CD4-positive, alpha-beta memory T cell (primary cell): ENCODE data around the gene MORN1. TPM values are rescaled to one million over a fixed set of nuclear protein-coding genes. Genes with fewer than 3 reads are reported as not detected.
"Not testable (repeated sequence)": the region's sequence is repeated elsewhere in the genome, so short reads cannot be mapped to it uniquely, and the experiment has no call there.

Source experiments
- CTCF ChIA-PET: fragments of 350-600 bp; sonication (Branson Sonifier 250); formaldehyde crosslinking; loops from one replicate; lab custom pipeline; 2021; ENCODE audit warnings: inconsistent platforms; ENCODE audit not compliant: partially characterized antibody; lab: Charles Lee
- POLR2A ChIA-PET: fragments of 350-600 bp; sonication (Branson Sonifier 250); formaldehyde crosslinking; loops from one replicate; lab custom pipeline; 2021; ENCODE audit not compliant: partially characterized antibody; lab: Charles Lee
- DNase-seq, 5 donors: peaks; one replicate each; pipeline versions ENCODE4 v3.0.0 to v3.0.0-alpha.2; 2020 to 2022; ENCODE audit warnings: mixed read lengths in 1 of 5
- H3K27ac ChIP-seq: one replicate; pipeline ENCODE4 v1.7.0; 2013; ENCODE audit warnings: low read depth, low read length
- H3K27me3 ChIP-seq: 2 replicates; pipeline ENCODE4 v1.7.0; 2013; ENCODE audit warnings: mild to moderate bottlenecking, low read length, moderate library complexity; ENCODE audit not compliant: insufficient read depth
- H3K36me3 ChIP-seq: 2 replicates; pipeline ENCODE4 v1.7.0; 2013; ENCODE audit warnings: mild to moderate bottlenecking, low read length, moderate library complexity; ENCODE audit not compliant: insufficient read depth
- H3K4me1 ChIP-seq: 2 replicates; pipeline ENCODE4 v1.7.0; 2013; ENCODE audit warnings: mild to moderate bottlenecking, low read length, moderate library complexity; ENCODE audit not compliant: insufficient read depth
- H3K4me3 ChIP-seq, 2 donors: one replicate each; pipeline ENCODE4 v1.7.0; 2013; ENCODE audit warnings: low read length in 2 of 2, mild to moderate bottlenecking in 1 of 2
- H3K9me3 ChIP-seq, 2 donors: one replicate each; pipeline ENCODE4 v1.7.0; 2013; ENCODE audit warnings: low read length in 2 of 2, control low read depth in 1 of 2; ENCODE audit not compliant: control insufficient read depth in 1 of 2
- H3K27ac Mint-ChIP-seq, 7 donors: one replicate each; pipeline ENCODE4 v1.8.0; 2020 to 2021; ENCODE audit warnings: mixed read lengths in 7 of 7, mild to moderate bottlenecking in 6 of 7, inconsistent platforms in 3 of 7, moderate library complexity in 3 of 7
- H3K27me3 Mint-ChIP-seq, 2 donors: one replicate each; pipeline ENCODE4 v1.8.0; 2020 to 2021; ENCODE audit warnings: mixed read lengths in 2 of 2
- H3K36me3 Mint-ChIP-seq, 2 donors: one replicate each; pipeline ENCODE4 v1.8.0; 2020 to 2021; ENCODE audit warnings: mixed read lengths in 2 of 2, inconsistent platforms in 1 of 2, mild to moderate bottlenecking in 1 of 2
- H3K4me1 Mint-ChIP-seq, 4 donors: one replicate each; pipeline ENCODE4 v1.8.0; 2020 to 2021; ENCODE audit warnings: mixed read lengths in 4 of 4, mild to moderate bottlenecking in 1 of 4
- H3K4me3 Mint-ChIP-seq, 8 donors: one replicate each; pipeline ENCODE4 v1.8.0; 2020 to 2021; ENCODE audit warnings: mixed read lengths in 8 of 8, mild to moderate bottlenecking in 7 of 8, moderate library complexity in 6 of 8, inconsistent platforms in 3 of 8
- H3K9me3 Mint-ChIP-seq, 8 donors: one replicate each; pipeline ENCODE4 v1.8.0; 2020 to 2021; ENCODE audit warnings: mixed read lengths in 8 of 8, mild to moderate bottlenecking in 5 of 8, inconsistent platforms in 3 of 8, moderate library complexity in 1 of 8
- intact Hi-C: fragments of 100-400 bp; cut with micrococcal nuclease; formaldehyde crosslinking; loops from one replicate; pipeline ENCODE4 v1.15.1; 2023
- polyA plus RNA-seq, 2 donors: library from polyadenylated mRNA; unstranded; fragments of 300-500 nt; fragmentation: Illumina TruSeq; gene quantifications; one replicate each; pipeline ENCODE4 v1.2.3, GENCODE V29; 2021
- total RNA-seq, 2 experiments: library from RNA; stranded (reverse); gene quantifications; one replicate each; pipeline ENCODE4 v1.2.3, GENCODE V29; 2021

MORN1 gene
- total and polyA plus RNA-seq, 4 experiments from 2014 or later: 1.9 to 15.3 (median 7.4) TPM

- intact Hi-C loops: no loop called here
- no peaks in the 10 kb centered on the region for H3K27me3 Mint-ChIP-seq
- no peak overlapping the region for H3K4me3 Mint-ChIP-seq
- CTCF ChIA-PET: no interaction called here
- Histone ChIP-seq H3K9me3 (no peaks in the 10 kb centered on the region), H3K4me1 (no peaks in the 10 kb centered on the region), H3K4me3 (no peak overlapping the region), H3K27me3 (no peaks in the 10 kb centered on the region), H3K27ac (no peak overlapping the region), H3K36me3 (no peaks in the 10 kb centered on the region)
- H3K27ac Mint-ChIP-seq: no peak overlapping the region
- H3K9me3 Mint-ChIP-seq: peaks cover 0 to 3% (median 0%) of the 10 kb centered on the region in 8 donors
- POLR2A ChIA-PET: no interaction called here
- H3K36me3 Mint-ChIP-seq: no peaks in the 10 kb centered on the region
- no peak for DNase-seq
- H3K4me1 Mint-ChIP-seq: peaks cover 0 to 7% (median 1%) of the 10 kb centered on the region in 4 donors
Observed at GRCh38 chr1:2330035-2330434, 61.3 kb downstream of the MORN1 start.

DNA sequence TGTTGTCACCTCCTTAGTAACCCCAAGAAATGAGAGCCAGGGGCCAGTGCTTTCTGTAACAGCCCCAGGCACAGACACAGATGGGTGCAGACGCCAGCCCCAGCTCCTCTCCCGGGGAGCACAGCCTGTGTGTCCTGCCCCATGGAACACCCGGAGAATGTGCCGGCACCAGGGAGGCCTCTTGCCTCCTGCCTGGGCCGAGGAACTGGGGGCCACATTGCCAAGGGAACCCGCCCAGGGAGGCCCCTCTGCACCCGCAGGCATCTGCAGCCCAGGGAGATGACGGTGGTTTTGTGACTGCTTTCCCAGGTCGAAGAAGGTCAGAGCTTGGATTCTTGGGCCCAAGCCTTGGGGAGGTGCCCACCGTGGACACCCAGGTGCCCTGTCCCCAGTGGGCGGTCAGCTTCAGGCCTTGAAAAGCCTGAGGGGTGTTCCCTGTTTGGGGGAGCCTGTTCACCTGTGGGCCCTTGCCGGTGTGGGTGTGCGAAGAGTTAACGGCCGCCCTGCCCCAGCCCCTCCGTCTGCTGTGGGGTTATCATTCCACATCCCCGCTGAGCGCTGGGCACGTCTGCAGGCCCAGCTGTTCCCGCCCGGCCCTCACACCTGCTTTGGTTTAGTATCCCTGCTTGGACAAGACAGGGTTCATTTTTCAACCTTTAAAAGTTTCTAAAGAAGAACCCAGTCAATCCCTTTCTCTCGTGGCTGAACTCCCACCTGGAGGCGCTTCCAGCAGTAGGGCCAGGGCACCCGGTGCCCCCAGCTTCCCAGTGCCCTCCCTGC, 62.5 kb downstream of the MORN1 start:
- no peak overlapping the region for H3K27ac Mint-ChIP-seq
- intact Hi-C loops: no loop called here
- CTCF ChIA-PET: no interaction called here
- Histone ChIP-seq H3K27ac (no peak overlapping the region), H3K27me3 (no peaks in the 10 kb centered on the region), H3K4me3 (no peak overlapping the region), H3K4me1 (no peaks in the 10 kb centered on the region), H3K36me3 (no peaks in the 10 kb centered on the region), H3K9me3 (no peaks in the 10 kb centered on the region)
- POLR2A ChIA-PET: no interaction called here
- peaks cover 0 to 5% (median 0%) of the 10 kb centered on the region in 8 donors for H3K9me3 Mint-ChIP-seq
- DNase-seq: no peak
- H3K27me3 Mint-ChIP-seq: no peaks in the 10 kb centered on the region
- no peak overlapping the region for H3K4me3 Mint-ChIP-seq
- no peaks in the 10 kb centered on the region for H3K36me3 Mint-ChIP-seq
- H3K4me1 Mint-ChIP-seq: peaks cover 0 to 7% (median 1%) of the 10 kb centered on the region in 4 donors

DNA sequence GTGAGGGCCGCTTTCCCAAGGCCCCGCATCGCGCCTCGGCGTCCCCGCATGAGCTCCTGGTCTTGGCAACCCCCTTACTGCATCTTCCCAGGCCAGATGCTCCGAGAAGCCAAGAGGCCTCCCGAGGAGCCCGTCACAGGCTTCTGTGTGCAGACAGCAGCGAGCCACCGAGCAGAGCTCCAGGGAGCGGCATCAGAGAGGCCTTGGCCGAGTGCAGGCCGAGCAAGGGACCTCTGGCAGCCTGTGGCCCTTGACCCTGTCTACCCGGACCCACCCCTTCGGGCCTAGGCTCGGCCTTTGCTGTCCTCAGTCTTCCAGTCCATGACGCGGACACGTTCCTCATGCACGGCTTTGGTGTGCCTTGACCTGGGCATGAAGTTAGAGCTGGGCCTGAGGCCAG, 63.5 kb downstream of the MORN1 start:
- peaks cover 0 to 7% (median 1%) of the 10 kb centered on the region in 4 donors for H3K4me1 Mint-ChIP-seq

GRCh38 chr1:2327162-2327561, 64.2 kb downstream of the MORN1 start:
- H3K27ac ChIP-seq, CTCF ChIA-PET, H3K9me3 ChIP-seq, H3K27me3 Mint-ChIP-seq, H3K9me3 Mint-ChIP-seq, H3K36me3 Mint-ChIP-seq, DNase-seq, intact Hi-C loops, H3K4me1 Mint-ChIP-seq, H3K36me3 ChIP-seq, H3K4me1 ChIP-seq, H3K4me3 ChIP-seq, POLR2A ChIA-PET, H3K27me3 ChIP-seq: not testable (repeated sequence)
- H3K27ac Mint-ChIP-seq: peak overlapping the region; percentile 27 to 84 (median 53)
- peak overlapping the region in 1 of 8 donors; percentile 38 for H3K4me3 Mint-ChIP-seq

More for the DNA sequence above, 63.5 kb downstream of the MORN1 start:
- Histone ChIP-seq H3K4me1 (no peaks in the 10 kb centered on the region), H3K4me3 (no peak overlapping the region), H3K9me3 (no peaks in the 10 kb centered on the region), H3K36me3 (no peaks in the 10 kb centered on the region), H3K27me3 (no peaks in the 10 kb centered on the region), H3K27ac (no peak overlapping the region)
- H3K27me3 Mint-ChIP-seq: no peaks in the 10 kb centered on the region
- H3K36me3 Mint-ChIP-seq: no peaks in the 10 kb centered on the region
- H3K9me3 Mint-ChIP-seq: peaks cover 0 to 5% (median 0%) of the 10 kb centered on the region in 8 donors
- DNase-seq: no peak
- H3K27ac Mint-ChIP-seq: no peak overlapping the region
- POLR2A ChIA-PET: no interaction called here
- CTCF ChIA-PET: no interaction called here
- intact Hi-C loops: no loop called here
- no peak overlapping the region for H3K4me3 Mint-ChIP-seq

DNA sequence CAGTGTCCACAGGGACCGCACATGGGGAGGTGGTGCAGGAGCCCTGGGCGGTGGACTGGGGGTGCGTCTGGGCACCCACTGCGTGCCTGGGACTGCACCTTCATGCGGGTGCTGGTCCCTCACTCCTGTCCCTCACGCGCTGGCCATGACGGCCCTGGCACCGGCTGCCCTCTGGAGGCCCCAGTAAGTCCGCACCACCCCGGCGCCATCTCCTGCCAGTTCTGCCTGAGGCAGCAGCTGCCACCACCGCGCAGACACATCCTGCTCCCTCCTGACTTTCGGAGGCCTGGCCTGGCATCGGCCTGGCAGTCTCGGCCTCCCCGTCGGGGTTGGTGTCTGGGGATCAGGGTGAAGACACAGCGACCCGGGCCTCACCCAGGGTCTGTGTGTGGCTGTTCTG, 64.8 kb downstream of the MORN1 start:
- CTCF ChIA-PET: no interaction called here
- H3K4me1 Mint-ChIP-seq: peaks cover 0 to 7% (median 1%) of the 10 kb centered on the region in 4 donors

DNA sequence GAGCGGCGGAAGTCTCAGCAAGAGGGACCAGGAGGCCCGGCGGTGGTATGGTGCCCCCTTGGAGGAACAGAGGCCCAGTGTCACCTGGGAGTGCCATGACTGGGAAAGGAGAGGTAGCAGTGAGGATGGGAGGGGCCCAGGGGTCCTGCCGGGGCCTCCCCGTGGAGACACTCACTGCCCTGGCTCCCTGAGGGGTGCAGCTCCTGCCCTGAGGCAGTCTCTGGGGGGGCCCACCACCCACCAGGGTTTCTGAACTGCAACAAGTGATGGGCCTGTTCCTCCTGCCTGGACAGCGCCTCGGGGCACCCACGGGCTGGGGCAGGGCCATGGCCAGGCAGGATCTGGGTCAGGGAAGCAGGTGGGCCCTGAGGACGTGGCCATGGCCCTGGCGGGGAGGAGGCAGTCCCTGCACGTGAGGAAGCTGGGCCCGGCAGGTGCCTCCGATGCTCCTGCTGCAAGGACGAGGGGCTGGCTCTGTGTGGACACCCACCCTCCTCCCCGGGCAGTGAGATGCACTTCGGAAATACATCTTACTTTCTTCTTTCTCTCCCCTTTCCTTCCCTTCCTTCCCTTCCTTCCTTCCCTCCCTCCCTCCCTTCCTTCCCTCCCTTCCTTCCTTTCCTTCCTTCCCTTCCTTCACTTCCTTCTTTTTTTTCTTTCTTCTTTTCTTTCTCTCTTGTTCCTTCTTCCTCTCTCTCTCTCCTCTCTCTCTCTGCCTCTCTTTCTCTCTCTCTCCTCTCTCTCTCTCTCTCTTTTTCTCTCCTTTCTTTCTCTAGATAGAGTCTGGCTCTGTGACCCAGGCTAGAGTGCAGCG, 66.6 kb downstream of the MORN1 start:
- Histone ChIP-seq H3K36me3 (no peaks in the 10 kb centered on the region), H3K27me3 (no peaks in the 10 kb centered on the region), H3K4me1 (no peaks in the 10 kb centered on the region), H3K27ac (no peak overlapping the region), H3K9me3 (no peaks in the 10 kb centered on the region), H3K4me3 (no peak overlapping the region)
- H3K9me3 Mint-ChIP-seq: peaks cover 0 to 5% (median 0%) of the 10 kb centered on the region in 8 donors
- intact Hi-C loops: no loop called here
- POLR2A ChIA-PET: no interaction called here
- H3K27me3 Mint-ChIP-seq: no peaks in the 10 kb centered on the region
- H3K4me1 Mint-ChIP-seq: peaks cover 0 to 7% (median 1%) of the 10 kb centered on the region in 4 donors
- no peak overlapping the region for H3K4me3 Mint-ChIP-seq
- peak overlapping the region; percentile 24 to 91 (median 77) for H3K27ac Mint-ChIP-seq
- H3K36me3 Mint-ChIP-seq: no peaks in the 10 kb centered on the region
- CTCF ChIA-PET: interaction anchor here (0.6 kb wide), 1 partner anchor 64 kb away, joined by 4 read pairs; no protein-coding TSS in a partner anchor
- DNase-seq: no peak

More for the DNA sequence above, 64.8 kb downstream of the MORN1 start:
- H3K27ac Mint-ChIP-seq: peak overlapping the region in 3 of 7 donors; percentile 19 to 35 (median 27)
- Histone ChIP-seq H3K27me3 (no peaks in the 10 kb centered on the region), H3K9me3 (no peaks in the 10 kb centered on the region), H3K4me3 (no peak overlapping the region), H3K27ac (no peak overlapping the region), H3K36me3 (no peaks in the 10 kb centered on the region), H3K4me1 (no peaks in the 10 kb centered on the region)
- H3K36me3 Mint-ChIP-seq: no peaks in the 10 kb centered on the region
- H3K9me3 Mint-ChIP-seq: peaks cover 0 to 5% (median 0%) of the 10 kb centered on the region in 8 donors
- DNase-seq: no peak
- H3K27me3 Mint-ChIP-seq: no peaks in the 10 kb centered on the region
- intact Hi-C loops: no loop called here
- no peak overlapping the region for H3K4me3 Mint-ChIP-seq
- POLR2A ChIA-PET: no interaction called here

DNA sequence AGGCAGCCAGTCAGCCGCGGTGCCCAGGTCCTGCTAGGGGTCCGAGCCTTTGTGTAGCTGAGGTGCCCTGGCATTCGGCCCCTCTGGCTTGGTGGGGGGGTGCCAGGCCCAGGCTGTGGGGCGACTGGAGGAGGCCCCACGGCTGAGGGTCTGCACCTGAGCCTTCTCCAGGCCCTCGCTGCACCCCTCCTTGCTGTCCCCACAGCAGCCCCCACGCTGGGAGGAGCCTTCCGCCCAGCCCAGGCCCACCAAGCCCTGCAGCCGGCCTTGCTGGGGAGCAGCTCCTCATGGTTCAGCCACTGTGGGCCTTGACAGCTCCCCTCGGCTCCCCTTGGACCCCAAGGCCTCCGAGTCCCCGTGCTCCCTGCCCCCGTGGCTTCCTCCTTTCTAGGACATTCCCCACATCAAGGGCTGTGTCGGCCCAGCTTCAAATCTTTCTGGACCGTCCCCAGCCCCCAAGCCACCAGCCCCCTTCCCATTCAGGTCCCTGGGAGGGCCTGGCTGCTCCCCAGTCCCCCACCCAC, 67.8 kb downstream of the MORN1 start:
- Mint-ChIP-seq H3K36me3 (no peaks in the 10 kb centered on the region), H3K27ac (peak overlapping the region in 2 of 7 donors; percentile 52), H3K4me1 (peaks cover 0 to 7% (median 1%) of the 10 kb centered on the region in 4 donors), H3K4me3 (no peak overlapping the region), H3K9me3 (peaks cover 0 to 5% (median 0%) of the 10 kb centered on the region in 8 donors), H3K27me3 (no peaks in the 10 kb centered on the region)
- no peaks in the 10 kb centered on the region for H3K9me3 ChIP-seq
- ChIA-PET POLR2A (no interaction called here), CTCF (no interaction called here)
- DNase-seq: no peak
- H3K27ac ChIP-seq: no peak overlapping the region
- no peaks in the 10 kb centered on the region for H3K36me3 ChIP-seq
- H3K4me1 ChIP-seq: no peaks in the 10 kb centered on the region
- no peaks in the 10 kb centered on the region for H3K27me3 ChIP-seq
- intact Hi-C loops: no loop called here
- H3K4me3 ChIP-seq: no peak overlapping the region
